Liver (tissue), 9 donors: ENCODE measurements around the gene TM4SF1. TPM values are rescaled to one million over a fixed set of nuclear protein-coding genes. Genes with fewer than 3 reads are reported as not detected.
A peak's percentile ranks its signal among the peaks of the same experiment; 100 is the strongest.

Experiments
- DNase-seq: peaks from one replicate; pipeline ENCODE4 v3.0.0-alpha.2; 2017; ENCODE audit warnings: low spot score
- H3K27ac ChIP-seq, 2 donors: one replicate each; pipeline ENCODE4 v1.7.0; 2013; ENCODE audit warnings: inconsistent platforms in 2 of 2, low read length in 2 of 2, control low read depth in 1 of 2, low read depth in 1 of 2, mild to moderate bottlenecking in 1 of 2
- H3K27me3 ChIP-seq, 4 donors: one replicate each; pipeline versions ENCODE4 v1.6.1 to v1.7.0; 2013; ENCODE audit warnings: low read length in 3 of 4, inconsistent platforms in 1 of 4, mild to moderate bottlenecking in 1 of 4, moderate library complexity in 1 of 4; ENCODE audit not compliant: control insufficient read depth in 4 of 4, insufficient read depth in 4 of 4
- H3K36me3 ChIP-seq, 4 donors: one replicate each; pipeline versions ENCODE4 v1.6.1 to v1.7.0; 2013; ENCODE audit warnings: low read length in 3 of 4, mild to moderate bottlenecking in 3 of 4, low read depth in 1 of 4, moderate library complexity in 1 of 4; ENCODE audit not compliant: control insufficient read depth in 4 of 4, insufficient read depth in 3 of 4
- H3K4me1 ChIP-seq, 4 donors: one replicate each; pipeline versions ENCODE4 v1.6.1 to v1.7.0; 2013; ENCODE audit warnings: low read length in 3 of 4, mild to moderate bottlenecking in 3 of 4, moderate library complexity in 1 of 4; ENCODE audit not compliant: control insufficient read depth in 4 of 4, insufficient read depth in 4 of 4
- H3K4me3 ChIP-seq, 3 donors: one replicate each; pipeline versions ENCODE4 v1.6.1 to v1.7.0; 2013; ENCODE audit warnings: low read length in 3 of 3, control low read depth in 1 of 3, low read depth in 1 of 3, mild to moderate bottlenecking in 1 of 3
- H3K9ac ChIP-seq, 2 donors: one replicate each; pipeline ENCODE4 v1.7.0; 2013; ENCODE audit warnings: low read length in 2 of 2, mild to moderate bottlenecking in 2 of 2, moderate library complexity in 2 of 2, control low read depth in 1 of 2, low read depth in 1 of 2
- H3K9me3 ChIP-seq, 4 donors: one replicate each; pipeline versions ENCODE4 v1.6.1 to v1.7.0; 2013; ENCODE audit warnings: low read length in 3 of 4; ENCODE audit not compliant: control insufficient read depth in 4 of 4
- ATF3 ChIP-seq: IDR thresholded peaks from 2 replicates; pipeline ENCODE4 v1.6.1; 2016; ENCODE audit warnings: antibody characterized with exemption
- EGR1 ChIP-seq, 2 donors: IDR thresholded peaks; 2 replicates each; pipeline ENCODE4 v1.6.1; 2016 to 2018; ENCODE audit warnings: antibody characterized with exemption in 2 of 2, low read depth in 2 of 2
- FOXA1 ChIP-seq: IDR thresholded peaks from 2 replicates; pipeline ENCODE4 v1.6.1; 2016; ENCODE audit warnings: antibody characterized with exemption
- FOXA2 ChIP-seq: IDR thresholded peaks from 2 replicates; pipeline ENCODE4 v1.6.1; 2016; ENCODE audit warnings: antibody characterized with exemption
- GABPA ChIP-seq, 2 donors: IDR thresholded peaks in 1 of 2; conservative IDR thresholded peaks in 1 of 2; 2 replicates each; pipeline ENCODE4 v1.6.1; 2016; ENCODE audit warnings: antibody characterized with exemption in 2 of 2, mild to moderate bottlenecking in 1 of 2, moderate library complexity in 1 of 2
- HNF4A ChIP-seq, 2 donors: conservative IDR thresholded peaks; 2 replicates each; pipeline ENCODE4 v1.6.1; 2016; ENCODE audit warnings: antibody characterized with exemption in 2 of 2, mild to moderate bottlenecking in 2 of 2
- HNF4G ChIP-seq: IDR thresholded peaks from 2 replicates; pipeline ENCODE4 v1.6.1; 2016; ENCODE audit warnings: antibody characterized with exemption
- JUND ChIP-seq, 2 donors: IDR thresholded peaks; 2 replicates each; pipeline ENCODE4 v1.6.1; 2016; ENCODE audit warnings: antibody characterized with exemption in 2 of 2
- NR2F2 ChIP-seq: IDR thresholded peaks from 2 replicates; pipeline ENCODE4 v1.6.1; 2016; ENCODE audit warnings: antibody characterized with exemption
- RAD21 ChIP-seq, 2 donors: IDR thresholded peaks; 2 replicates each; pipeline ENCODE4 v1.6.1; 2016; ENCODE audit warnings: antibody characterized with exemption in 2 of 2, mild to moderate bottlenecking in 2 of 2
- RXRA ChIP-seq, 2 donors: IDR thresholded peaks; 2 replicates each; pipeline ENCODE4 v1.6.1; 2017 to 2018; ENCODE audit warnings: antibody characterized with exemption in 2 of 2, mild to moderate bottlenecking in 1 of 2
- SP1 ChIP-seq: IDR thresholded peaks from 2 replicates; pipeline ENCODE4 v1.6.1; 2018; ENCODE audit warnings: antibody characterized with exemption, mild to moderate bottlenecking
- TAF1 ChIP-seq: conservative IDR thresholded peaks from 2 replicates; pipeline ENCODE4 v1.6.1; 2016; ENCODE audit warnings: antibody characterized with exemption, mild to moderate bottlenecking
- YY1 ChIP-seq: IDR thresholded peaks from 2 replicates; pipeline ENCODE4 v1.6.1; 2016; ENCODE audit warnings: antibody characterized with exemption, mild to moderate bottlenecking
- WGBS: extraction: QIAGEN DNeasy Blood & Tissue Kit; methylation state at CpG from one replicate; pipeline ENCODE4 v1.1.7; 2013; 5-methylcytosine and 5-hydroxymethylcytosine counted together
- polyA plus RNA-seq, 2 donors: library from polyadenylated mRNA; stranded (reverse) in 1 of 2; unstranded in 1 of 2; fragments of 200-250 nt in 1 of 2; fragments of >200 nt in 1 of 2; fragmentation: Nextera tagmentation in 1 of 2; extraction: Ambion mirVana in 1 of 2; gene quantifications; one replicate each; pipeline versions ENCODE4 v1.2.1 to v1.2.3, GENCODE V29; 2013 to 2015
- total RNA-seq, 2 donors: library from RNA; depleted of rRNA; stranded (reverse); fragments of >200 nt; gene quantifications; one replicate each; pipeline ENCODE4 v1.2.3, GENCODE V29; 2014
- TF ChIP-seq, protein P1 (sequence below): IDR thresholded peaks from 2 replicates; pipeline ENCODE4 v1.6.1; 2016; ENCODE audit warnings: antibody characterized with exemption, mild to moderate bottlenecking
- TF ChIP-seq, protein P2 (sequence below): fragments of 150-350 bp; IDR thresholded peaks from 2 replicates; pipeline ENCODE4 v1.5.1; 2017; ENCODE audit warnings: improper control_type of control experiment, low read depth, low read length; ENCODE audit not compliant: missing input control
- TF ChIP-seq, protein P3 (sequence below): IDR thresholded peaks from 2 replicates; pipeline ENCODE4 v1.6.1; 2016; ENCODE audit warnings: antibody characterized with exemption
- TF ChIP-seq, protein P4 (sequence below): IDR thresholded peaks from 2 replicates; pipeline ENCODE4 v1.6.1; 2016; ENCODE audit warnings: antibody characterized with exemption
- donor health status: healthy.
- donor health status: healthy.
- donor health status: healthy.
- donor health status: healthy.
- donor health status: healthy.

Gene TM4SF1
- total RNA-seq (10 to 100 TPM; 21.5 to 31.5 TPM), polyA plus RNA-seq (10 to 100 TPM; 20.0 to 28.8 TPM)

- no peak for DNase-seq
- peaks cover 0 to 3% (median 0%) of the 10 kb centered on the region in 4 donors for H3K36me3 ChIP-seq
- H3K4me3 ChIP-seq = peak within 1 kb of the TSS; percentile 42 to 67 (median 45)
- WGBS = 61% methylated on average over 15 of the region's 15 CpGs
- H3K9me3 ChIP-seq = no peaks in the 10 kb centered on the region
- no peaks in the 10 kb centered on the region for H3K27me3 ChIP-seq
- H3K27ac ChIP-seq = peak within 1 kb of the TSS; percentile 58 to 79
- H3K9ac ChIP-seq = peak within 1 kb of the TSS; percentile 35 to 71
- peak; percentile 38 for TF ChIP-seq SP1
- TF ChIP-seq, protein P1, sequence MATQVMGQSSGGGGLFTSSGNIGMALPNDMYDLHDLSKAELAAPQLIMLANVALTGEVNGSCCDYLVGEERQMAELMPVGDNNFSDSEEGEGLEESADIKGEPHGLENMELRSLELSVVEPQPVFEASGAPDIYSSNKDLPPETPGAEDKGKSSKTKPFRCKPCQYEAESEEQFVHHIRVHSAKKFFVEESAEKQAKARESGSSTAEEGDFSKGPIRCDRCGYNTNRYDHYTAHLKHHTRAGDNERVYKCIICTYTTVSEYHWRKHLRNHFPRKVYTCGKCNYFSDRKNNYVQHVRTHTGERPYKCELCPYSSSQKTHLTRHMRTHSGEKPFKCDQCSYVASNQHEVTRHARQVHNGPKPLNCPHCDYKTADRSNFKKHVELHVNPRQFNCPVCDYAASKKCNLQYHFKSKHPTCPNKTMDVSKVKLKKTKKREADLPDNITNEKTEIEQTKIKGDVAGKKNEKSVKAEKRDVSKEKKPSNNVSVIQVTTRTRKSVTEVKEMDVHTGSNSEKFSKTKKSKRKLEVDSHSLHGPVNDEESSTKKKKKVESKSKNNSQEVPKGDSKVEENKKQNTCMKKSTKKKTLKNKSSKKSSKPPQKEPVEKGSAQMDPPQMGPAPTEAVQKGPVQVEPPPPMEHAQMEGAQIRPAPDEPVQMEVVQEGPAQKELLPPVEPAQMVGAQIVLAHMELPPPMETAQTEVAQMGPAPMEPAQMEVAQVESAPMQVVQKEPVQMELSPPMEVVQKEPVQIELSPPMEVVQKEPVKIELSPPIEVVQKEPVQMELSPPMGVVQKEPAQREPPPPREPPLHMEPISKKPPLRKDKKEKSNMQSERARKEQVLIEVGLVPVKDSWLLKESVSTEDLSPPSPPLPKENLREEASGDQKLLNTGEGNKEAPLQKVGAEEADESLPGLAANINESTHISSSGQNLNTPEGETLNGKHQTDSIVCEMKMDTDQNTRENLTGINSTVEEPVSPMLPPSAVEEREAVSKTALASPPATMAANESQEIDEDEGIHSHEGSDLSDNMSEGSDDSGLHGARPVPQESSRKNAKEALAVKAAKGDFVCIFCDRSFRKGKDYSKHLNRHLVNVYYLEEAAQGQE = no peak
- TF ChIP-seq EGR1 (IDR thresholded peaks at IDR 0.05; ENCODE audit: low read depth in 2 of 2) = no peak
- TF ChIP-seq RXRA (IDR thresholded peaks at IDR 0.05) = peak in 1 of 2 donors; percentile 22
- TF ChIP-seq, protein P2, sequence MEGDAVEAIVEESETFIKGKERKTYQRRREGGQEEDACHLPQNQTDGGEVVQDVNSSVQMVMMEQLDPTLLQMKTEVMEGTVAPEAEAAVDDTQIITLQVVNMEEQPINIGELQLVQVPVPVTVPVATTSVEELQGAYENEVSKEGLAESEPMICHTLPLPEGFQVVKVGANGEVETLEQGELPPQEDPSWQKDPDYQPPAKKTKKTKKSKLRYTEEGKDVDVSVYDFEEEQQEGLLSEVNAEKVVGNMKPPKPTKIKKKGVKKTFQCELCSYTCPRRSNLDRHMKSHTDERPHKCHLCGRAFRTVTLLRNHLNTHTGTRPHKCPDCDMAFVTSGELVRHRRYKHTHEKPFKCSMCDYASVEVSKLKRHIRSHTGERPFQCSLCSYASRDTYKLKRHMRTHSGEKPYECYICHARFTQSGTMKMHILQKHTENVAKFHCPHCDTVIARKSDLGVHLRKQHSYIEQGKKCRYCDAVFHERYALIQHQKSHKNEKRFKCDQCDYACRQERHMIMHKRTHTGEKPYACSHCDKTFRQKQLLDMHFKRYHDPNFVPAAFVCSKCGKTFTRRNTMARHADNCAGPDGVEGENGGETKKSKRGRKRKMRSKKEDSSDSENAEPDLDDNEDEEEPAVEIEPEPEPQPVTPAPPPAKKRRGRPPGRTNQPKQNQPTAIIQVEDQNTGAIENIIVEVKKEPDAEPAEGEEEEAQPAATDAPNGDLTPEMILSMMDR = no peak
- peak; percentile 17 for TF ChIP-seq NR2F2
- TF ChIP-seq JUND (IDR thresholded peaks at IDR 0.05) = no peak
- no peak for TF ChIP-seq HNF4A (conservative IDR thresholded peaks at IDR 0.05)
- TF ChIP-seq HNF4G = no peak
- no peak for TF ChIP-seq RAD21 (IDR thresholded peaks at IDR 0.05)
- TF ChIP-seq YY1 = peak; percentile 2
- TF ChIP-seq, protein P3, sequence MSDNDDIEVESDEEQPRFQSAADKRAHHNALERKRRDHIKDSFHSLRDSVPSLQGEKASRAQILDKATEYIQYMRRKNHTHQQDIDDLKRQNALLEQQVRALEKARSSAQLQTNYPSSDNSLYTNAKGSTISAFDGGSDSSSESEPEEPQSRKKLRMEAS = no peak
- TF ChIP-seq, protein P4, sequence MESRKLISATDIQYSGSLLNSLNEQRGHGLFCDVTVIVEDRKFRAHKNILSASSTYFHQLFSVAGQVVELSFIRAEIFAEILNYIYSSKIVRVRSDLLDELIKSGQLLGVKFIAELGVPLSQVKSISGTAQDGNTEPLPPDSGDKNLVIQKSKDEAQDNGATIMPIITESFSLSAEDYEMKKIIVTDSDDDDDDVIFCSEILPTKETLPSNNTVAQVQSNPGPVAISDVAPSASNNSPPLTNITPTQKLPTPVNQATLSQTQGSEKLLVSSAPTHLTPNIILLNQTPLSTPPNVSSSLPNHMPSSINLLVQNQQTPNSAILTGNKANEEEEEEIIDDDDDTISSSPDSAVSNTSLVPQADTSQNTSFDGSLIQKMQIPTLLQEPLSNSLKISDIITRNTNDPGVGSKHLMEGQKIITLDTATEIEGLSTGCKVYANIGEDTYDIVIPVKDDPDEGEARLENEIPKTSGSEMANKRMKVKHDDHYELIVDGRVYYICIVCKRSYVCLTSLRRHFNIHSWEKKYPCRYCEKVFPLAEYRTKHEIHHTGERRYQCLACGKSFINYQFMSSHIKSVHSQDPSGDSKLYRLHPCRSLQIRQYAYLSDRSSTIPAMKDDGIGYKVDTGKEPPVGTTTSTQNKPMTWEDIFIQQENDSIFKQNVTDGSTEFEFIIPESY = no peak
- TF ChIP-seq TAF1 = peak; percentile 81
- TF ChIP-seq ATF3 = no peak
- TF ChIP-seq GABPA (IDR thresholded peaks at IDR 0.05 in 1 of 2, conservative IDR thresholded peaks at IDR 0.05 in 1 of 2) = no peak
- TF ChIP-seq FOXA1 = no peak
- TF ChIP-seq FOXA2 = peak; percentile 22
- peaks cover 2 to 25% (median 14%) of the 10 kb centered on the region in 4 donors for H3K4me1 ChIP-seq
Measured at GRCh38 chr3:149377408-149378364, at the start of gene TM4SF1. Gene TM4SF1, minus strand, starts transcription at chr3:149377649. Its CDS starts 102 bp downstream, at chr3:149377547.
